NOMO-1 treated with dmso at 0.1 percent for 144 hours (cell line): ENCODE results near the gene ICOSLG.
"Not testable (repeated sequence)": the region's sequence is repeated elsewhere in the genome, so short reads cannot be mapped to it uniquely, and the experiment has no call there.

Experiments used
- DNase-seq: peaks from one replicate; lab custom pipeline; 2025; ENCODE audit not compliant: unreplicated experiment; lab: John Stamatoyannopoulos, UW

Gene ICOSLG

DNA sequence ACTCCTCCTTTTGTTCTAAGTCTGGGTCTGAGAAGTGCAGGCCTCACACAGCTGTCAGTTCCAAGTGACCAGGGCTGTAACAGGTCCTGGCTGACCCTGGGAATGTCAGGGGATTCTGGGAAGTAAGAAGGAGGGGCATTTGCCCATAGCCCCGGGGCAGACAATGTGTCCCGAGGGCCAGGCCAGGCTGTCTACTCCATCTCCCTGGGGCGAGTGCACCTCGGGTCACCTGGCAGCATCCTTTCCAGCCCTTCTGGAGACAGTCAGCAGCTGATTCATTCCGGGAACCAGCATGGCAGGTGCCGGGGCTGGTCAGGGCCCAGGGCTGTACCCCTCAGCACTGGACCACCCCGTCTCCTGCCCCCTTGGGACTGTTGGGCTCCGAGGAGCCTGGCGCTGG, 13.1 kb downstream of the ICOSLG start:
- not testable (repeated sequence) for DNase-seq

DNA sequence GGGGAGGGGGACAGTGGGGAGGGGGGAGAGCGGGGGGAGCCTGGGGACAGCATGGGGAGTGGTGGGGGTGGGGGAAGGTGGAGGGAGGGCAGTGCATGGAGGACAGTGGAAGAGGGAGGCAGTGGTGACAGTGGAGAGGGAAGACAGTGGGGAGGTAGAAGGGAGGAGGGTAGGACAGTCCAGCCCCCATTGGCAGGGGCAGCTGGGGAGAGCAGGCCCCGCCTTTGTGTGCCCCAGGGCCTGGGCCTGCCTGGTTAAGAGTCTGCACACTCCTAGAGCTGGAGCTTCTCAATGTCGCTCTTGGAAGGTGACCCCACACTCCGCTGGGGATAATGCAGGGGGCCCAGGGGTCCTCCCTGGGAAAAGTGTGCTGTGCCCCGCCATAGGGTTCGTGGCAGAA, 15.1 kb downstream of the ICOSLG start:
- not testable (repeated sequence) for DNase-seq

DNA sequence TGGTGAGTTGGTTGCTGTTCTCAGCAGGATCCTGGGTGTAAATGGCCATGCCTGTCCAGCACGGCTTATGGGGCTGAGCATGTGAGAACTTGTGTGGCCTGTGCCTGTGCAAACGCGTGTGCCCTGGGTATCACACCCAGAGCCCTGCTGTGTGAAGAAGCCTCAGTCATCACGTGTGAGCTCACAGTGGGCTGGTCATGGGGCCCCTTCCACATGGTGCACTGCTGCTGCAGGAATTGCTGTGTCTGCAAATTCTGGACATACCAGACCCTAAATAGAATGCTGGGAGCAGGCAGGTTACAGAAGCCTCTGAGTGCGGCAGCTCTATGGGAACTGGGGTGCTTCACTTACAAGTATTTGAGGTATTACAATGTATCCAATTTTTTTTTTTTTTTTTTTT, 17.4 kb downstream of the ICOSLG start:
- not testable (repeated sequence) for DNase-seq

DNA sequence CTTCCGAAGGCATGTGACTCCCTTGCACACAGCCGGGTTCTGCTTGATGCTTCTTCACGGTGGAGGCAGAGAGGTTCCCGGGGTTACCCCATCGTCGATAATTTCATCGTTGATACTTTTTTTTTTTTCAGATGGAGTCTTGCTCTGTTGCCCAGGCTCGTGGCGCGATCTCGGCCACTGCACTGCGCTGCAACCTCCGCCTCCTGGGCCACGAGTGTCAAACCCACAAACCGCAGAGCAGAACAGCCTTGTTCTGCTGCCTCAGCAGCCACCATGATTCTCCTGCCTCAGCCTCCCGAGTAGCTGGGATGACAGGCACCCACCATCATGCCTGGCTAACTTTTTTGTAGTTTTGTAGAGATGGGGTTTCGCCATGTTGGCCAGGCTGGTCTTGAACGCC, 20.1 kb downstream of the ICOSLG start:
- DNase-seq, result not testable (repeated sequence)

DNA sequence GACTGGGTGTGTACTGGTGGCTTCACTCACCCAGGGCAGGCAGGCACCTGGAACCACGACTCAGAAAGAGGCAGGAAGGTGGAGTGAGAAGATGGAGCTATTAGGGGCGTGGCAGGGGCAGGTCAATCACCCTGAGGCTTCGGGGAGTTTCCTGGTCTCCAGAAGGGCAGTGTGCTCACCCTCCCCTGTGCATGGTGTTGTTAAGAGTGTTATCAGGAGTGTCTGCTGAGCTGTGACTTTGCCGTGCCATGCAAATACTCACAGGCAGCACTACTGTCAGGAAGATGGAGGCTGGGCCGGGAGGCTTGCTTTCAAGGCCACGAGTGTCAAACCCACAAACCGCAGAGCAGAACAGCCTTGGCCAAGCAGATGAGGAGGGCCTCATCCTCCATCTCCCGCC, 22.3 kb downstream of the ICOSLG start:
- not testable (repeated sequence) for DNase-seq

DNA sequence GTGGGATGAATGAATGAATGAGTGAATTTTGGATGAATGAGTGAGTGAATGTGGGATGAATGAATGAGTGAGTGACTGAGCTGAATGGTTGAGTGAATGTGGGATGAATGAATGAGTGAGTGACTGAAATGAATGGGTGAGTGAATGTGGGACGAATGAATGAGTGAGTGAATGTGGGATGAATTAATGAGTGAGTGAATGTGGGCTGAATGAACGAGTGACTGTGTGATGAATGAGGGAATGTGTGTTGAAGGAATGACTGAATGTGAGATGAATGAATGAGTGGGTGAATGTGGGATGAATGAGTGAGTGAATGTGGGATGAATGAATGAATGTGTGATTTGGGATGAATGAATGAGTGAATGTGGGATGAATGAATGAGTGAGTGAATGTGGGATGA, 28.8 kb downstream of the ICOSLG start:
- not testable (repeated sequence) for DNase-seq

DNA sequence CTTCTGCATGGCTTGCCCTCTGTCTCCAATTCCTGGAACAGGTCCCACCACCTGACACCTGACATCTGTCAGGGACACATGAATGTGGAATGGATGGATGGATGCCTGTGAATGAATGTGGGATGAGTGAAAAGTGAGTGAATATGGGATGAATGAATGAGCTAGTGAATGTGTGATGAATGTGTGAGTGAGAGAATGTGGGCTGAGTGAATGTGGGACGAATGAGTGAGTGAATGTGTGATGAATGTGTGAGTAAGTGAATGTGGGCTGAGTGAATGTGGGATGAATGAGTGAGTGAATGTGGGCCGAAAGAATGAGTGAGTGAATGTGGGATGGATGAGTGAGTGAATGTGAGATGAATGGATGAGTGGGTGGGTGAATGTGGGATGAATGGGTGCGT, 29.2 kb downstream of the ICOSLG start:
- DNase-seq, result not testable (repeated sequence)

DNA sequence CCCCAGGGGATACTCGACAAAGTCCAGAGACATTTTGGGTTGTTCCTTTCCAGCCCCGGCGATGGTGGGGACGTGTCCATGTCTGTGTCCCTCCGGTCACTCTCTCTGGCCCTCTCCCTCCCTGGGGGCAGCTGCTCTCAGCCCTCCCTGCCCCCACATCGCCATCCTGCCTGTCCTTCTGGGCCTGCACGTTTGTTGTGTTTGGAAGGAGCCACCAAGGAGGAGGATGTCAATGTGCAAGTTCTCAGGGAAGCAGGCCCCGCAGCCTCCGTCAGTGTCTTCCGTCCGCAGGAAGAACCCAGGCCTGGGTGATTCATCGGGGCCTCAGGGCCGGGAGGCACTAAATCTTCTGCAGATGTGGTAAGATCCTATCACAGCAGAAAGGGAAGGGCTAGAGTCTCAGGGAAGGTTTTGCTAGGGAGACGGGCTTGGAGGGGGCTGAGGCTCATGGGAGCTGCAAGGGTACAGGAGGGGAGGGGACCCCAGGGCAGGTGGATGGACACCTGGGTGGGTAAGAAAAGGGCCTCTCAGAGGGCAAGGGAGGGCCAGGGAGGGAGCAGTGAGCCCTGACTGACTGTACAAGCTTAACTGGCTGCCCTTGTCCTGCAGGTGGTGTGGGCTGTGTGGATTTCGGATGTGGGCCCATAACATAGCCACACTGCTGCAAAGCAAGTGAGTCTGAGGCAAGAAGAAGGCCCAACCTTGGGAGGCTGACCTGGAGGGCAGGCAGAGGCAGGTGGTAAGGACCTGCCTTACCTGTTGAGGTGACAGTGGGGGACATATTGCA, 32.7 kb downstream of the ICOSLG start:
- DNase-seq, result not testable (repeated sequence)

DNA sequence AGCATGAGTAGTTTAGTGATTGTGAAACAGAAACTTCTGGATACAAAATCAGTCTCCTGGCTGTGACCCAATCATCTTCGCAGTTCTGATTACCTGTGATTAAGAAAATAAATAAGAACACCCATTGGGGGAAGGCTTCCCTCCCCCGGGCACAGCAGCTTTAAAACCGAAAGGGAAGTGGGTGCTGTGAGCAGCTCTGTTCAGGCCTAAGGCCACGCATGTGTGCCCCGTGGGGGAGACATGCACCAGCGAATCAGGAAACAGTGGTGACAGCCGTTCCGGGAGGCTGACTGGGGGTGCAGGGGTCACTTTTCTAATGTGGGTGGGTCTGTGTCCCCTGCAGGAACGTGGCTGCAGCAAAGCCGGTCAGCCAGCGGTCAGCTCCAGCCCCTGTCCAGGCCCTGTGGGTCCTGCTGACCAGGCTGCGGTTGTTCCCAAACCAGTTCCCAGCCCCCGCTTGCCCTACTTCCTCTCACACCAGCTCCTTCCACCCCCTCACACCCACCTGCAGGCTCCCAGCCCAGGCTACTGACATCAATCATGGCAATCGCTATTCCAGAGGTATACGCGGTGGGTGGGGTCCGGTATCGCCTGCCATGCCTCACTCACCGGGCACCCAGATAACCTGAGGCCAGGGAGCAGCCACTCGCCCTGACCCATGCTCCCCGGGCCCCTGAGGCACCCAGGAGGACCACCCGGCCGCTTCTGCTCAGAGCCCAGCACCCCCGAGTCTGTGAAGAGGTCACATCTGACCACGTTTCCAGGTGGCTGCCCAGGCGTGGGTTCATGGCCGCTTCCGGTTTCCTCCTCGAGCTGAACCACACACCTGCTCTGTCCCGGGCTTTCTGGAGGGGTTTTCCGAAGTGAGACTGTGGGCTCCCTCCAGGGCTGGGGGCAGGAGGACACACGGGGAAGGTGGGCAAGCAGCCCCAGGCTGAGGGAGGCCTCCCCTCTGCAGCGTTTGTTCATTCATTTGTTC, 33.8 kb downstream of the ICOSLG start:
- DNase-seq, result not testable (repeated sequence)

DNA sequence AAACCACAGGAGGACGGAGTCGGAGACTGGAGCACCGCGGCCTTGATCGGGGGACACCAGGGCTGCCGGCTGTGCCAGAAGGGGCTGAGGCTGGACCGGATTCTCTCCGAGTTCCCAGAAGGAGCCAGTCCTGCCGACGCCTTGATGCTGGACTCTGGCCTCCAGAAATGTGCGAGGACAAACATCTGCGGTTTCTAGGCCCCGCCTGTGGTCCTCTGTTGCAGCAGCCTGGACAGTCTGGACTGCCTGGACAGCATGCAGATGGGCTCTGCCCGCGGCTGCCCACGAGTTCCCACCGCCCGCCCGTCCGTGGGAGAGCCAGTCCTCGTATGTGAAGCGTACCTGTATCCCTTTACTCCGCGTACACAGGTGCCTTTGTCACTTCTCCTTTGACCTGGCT, 34.6 kb downstream of the ICOSLG start:
- DNase-seq, result not testable (repeated sequence)

DNA sequence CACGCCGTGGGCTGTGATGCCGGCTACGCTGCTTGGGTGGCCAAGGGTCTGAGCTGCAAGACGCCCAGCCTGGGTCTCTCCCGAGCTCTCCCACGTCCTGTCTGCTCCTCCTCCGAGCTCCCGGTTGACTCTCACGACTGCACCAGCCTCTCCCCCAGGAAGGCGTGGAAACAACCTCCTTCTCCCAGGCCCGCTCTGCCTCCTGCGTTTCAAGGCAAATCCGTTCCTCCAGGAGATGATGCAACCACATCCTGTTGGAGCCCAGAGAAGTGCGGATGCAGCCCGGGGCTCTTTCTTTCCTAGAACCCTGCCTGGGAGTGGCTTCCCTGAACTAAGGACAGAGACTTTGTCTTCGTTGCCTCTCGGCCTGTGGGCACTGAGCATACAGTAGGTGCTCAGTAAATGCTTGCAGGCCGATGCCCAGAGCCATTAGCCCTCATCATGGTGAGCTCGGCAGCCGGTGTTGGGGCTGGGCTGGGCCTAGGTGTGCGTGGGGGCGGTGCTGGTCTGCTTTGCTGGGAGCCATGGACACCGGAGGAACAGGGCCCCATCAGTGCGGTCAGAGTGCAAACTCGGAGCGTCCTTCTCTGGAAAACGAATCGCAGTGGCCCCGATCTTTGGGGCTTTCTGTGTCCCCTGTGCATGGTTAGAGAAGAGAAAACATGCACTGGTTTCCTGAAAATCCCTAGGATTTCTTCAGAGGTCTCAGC, 38.0 kb downstream of the ICOSLG start:
- not testable (repeated sequence) for DNase-seq

DNA sequence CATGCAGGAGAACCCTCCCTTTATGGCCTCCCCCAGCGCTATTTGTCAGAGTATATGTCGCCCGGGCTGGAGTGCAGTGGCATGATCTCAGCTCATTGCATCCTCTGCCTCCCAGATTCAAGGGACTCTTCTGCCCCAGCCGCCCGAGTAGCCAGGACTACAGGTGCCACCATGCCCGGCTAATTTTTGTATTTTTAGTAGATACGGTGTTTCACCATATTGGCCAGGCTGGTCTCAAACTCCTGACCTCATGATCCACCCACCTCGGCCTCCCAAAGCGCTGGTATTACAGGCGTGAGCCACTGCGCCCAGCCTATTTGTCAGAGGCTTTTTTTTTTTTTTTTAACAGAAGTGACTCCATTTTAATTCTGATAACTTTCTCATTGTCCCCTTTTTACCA, 40.7 kb downstream of the ICOSLG start:
- not testable (repeated sequence) for DNase-seq

DNA sequence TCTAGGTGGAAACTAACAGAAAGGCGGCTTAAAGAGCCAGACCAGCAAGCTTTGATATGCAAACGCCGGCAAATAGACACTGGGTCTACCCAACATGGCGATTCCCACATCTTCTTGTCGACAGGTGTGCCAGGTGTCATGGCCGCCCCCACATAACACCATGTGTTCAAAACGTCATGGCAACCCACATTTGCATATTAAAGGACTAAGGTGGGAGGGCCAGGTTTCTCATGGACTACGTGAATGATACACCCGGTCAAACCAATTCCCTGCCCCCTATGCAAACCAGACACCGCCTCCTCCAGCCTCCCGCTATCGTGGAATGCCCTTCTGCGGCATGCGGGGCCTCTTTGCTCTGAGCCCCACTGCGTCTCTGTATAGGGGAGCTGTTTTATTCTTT, 41.3 kb downstream of the ICOSLG start:
- no peak for DNase-seq

DNA sequence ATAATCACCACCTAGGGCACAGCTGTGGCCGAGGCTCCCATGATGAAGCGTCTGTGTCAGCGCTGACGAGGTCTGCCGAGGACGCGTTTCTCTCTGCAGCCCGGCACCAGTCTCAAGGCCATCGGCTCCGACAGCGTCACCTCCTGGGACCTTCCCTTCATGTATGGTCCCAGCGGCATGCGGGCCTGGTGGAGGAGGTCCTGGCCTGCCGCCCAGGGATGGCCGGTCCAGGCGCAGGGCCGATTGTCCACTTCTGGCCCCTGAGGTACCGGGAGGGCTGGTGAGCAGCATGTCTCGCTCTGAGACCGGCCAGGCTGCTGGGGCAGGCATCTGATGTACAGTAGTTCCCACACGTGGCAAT, 43.6 kb downstream of the ICOSLG start:
- DNase-seq, result not testable (repeated sequence)

DNA sequence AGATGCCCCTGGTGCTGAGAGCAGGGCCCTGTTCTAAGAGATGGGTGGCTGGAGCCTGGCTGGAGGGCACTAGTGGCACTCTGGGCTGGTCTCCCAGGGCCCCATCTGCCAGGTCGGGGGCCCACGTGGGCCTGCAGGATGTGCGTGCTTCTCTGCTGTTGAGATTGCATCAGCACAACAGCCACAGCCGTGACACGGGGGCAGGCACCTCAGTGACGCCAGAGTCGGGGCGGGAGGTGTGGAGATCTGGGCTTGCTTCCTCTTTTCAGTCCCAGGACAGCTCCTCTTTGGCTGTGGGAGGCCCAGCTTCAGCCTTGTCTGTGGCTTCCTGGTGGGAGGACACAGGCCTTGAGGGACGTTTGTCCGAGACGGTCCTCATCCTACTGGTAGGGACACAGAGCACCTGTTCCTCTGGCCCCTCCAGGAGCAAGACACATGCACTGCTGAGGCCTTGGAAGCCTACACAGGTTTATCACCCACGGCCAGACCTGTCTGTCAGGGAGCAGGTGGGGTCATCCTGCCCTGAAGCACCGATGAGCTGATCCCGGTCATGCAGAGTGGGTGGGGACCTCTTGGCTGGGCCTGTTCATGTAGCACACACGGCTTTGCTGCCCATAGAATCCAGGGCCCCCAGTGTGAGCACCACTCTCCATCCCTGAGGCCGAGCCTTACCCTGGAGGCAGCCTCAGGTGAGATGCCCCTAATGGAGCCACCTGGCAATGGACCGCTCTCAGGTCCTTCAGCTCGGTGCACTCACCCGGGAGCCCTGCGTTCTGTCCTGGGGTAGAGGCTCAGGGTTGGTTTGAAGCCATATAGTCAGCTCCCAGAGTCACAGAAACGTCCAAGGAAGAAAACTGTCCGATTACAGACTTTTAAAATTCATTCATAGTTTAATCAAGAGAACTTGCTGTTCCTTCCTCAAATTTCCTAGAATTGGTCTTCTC, 44.3 kb downstream of the ICOSLG start:
- DNase-seq, result not testable (repeated sequence)

DNA sequence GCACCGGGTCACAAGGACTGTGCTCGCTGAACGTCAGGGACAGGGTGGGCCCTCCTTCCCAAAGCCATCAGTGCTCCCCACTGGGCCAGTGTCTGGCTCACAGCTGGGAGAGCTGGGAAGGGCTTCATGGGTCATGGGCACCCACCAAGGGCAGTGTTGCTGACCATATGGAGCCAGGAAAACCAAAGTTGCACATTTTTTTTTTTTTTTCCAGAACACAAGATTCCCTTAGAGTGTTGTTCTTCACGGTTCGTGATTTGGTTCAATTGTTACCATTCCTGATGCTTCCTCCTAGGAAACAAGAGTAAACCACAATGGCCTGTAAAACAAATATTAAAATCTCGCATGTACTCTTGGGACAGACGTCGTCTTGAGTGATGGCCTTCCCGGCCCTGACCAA, 45.9 kb downstream of the ICOSLG start:
- not testable (repeated sequence) for DNase-seq

DNA sequence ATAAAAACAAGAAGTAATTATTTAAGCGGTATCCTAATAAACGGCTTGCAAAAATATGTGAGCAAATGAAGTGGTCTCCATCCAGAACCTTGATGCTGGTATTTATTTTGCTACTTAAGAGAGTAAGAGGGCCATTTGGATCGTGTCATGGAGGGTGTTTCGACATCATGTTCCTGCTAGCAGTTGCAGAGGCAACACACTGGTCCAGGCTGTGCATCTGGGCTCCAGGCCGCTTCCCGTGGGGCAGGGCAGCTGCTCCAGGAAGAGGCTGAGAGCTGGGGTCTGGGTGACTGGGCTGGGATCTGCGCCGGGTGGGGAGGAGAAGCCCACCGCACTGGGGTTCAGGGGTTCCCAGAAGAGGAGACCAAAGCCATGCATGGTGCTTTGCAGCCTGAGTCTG, 46.3 kb downstream of the ICOSLG start:
- not testable (repeated sequence) for DNase-seq

DNA sequence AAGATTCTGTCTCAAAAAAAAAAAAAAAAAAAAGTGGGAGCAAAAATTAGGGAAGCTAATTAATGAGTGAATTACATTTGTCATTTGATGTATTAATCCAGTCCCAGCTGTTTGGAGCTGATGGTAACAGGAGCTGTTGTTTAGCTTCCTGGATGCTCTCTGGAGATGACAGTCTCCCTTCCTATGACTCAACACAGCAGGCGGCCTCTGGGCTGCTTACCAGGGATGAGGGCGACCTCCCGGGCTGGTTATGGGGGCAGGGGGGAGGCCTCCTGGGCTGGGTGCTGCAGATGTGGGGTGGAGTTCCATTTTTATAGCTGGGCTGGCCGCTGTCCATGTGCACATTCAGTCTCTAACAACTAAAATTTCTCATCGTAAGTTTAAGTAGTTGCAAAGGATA, 47.6 kb downstream of the ICOSLG start:
- DNase-seq, result not testable (repeated sequence)

DNA sequence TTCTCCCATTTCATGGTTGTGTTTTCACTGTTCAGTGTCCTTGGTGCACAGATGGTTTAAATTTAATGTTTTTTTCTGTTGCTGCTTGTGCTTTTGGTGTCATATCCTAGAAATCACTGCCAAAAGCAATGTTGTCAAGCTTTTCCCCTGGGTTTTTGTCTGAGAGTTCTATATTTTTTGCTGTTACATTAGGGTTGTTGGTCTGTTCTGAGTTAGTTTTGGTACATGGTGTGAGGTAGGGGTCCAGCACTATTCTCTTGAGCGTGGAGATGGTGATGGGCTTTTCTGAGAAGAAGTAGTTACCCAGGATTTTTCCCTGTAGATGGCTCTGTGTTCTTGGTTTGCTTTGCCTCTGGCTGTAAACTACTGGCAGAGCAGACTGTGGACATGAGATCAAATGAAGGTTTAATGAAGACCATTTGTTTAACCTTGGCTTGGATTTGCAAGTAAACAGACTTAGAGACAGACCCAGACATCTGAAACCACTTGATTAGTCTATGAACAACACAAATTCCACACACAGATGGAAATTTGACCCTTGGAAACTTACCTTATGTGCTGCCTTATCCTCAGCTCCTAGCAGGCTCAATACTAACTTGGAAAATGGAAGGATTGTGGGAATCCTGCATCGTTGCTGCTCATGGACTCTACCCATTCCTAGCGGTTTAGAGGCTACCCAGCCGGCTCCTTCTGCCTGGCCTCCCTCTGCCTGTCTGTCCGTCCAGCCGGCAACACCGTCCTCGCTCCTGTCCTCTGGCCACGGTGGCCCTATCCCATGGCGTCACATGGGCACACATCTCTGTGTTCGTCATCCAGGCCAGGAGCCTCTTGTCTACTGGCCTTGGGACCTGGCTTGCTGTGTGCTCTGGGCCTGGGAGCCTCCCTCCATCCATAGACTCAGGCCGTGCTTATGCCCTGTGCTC, 50.1 kb downstream of the ICOSLG start:
- DNase-seq, result not testable (repeated sequence)
